ENCODE measurements around the gene PRR30.
"Not testable (repeated sequence)": the region's sequence is repeated elsewhere in the genome, so short reads cannot be mapped to it uniquely, and the experiment has no call there.

Gene PRR30

DNA sequence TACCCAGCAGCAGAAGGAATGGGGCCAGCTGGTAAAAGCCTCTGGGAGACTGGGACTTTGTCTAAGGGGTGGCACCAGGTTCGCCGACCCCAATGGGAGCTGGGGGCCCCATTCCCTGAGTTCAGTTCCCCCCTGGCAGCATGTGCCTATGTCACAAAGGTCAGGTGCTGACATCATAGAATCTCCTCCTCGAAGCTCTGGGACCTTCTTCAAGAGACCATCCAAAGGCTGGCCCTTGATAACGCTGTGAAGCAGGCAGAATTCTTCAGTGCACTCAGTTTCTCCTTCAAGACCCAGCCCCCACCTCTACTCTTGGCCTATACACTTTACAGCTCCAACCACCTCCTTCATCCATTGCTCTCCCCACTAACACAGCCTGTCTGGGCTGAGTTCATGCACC is at the start of gene PRR30:
Gene PRR30 (minus strand): TSS at position 101 of the 400 bp plus-strand sequence. CDS start 1,081 bp downstream, outside the sequence.
- H3K27ac ChIP-seq (ENCODE audit: low read depth, low read length), result no peak within 1 kb of the TSS
- H3K27me3 ChIP-seq (ENCODE audit: control insufficient read depth, insufficient read depth, low read length), result peaks cover 12% of the 10 kb centered on the region; the same call in 1 of the 2 replicates
- H3K36me3 ChIP-seq (ENCODE audit: control insufficient read depth, insufficient read depth, low read length), result no peaks in the 10 kb centered on the region
- H3K9ac ChIP-seq (ENCODE audit: low read length), result no peak within 1 kb of the TSS
- no peaks in the 10 kb centered on the region for H3K9me3 ChIP-seq (ENCODE audit: control insufficient read depth, insufficient read depth, low read depth, low read length)
- H3K4me1 ChIP-seq (ENCODE audit: control insufficient read depth, insufficient read depth, low read length), result no peaks in the 10 kb centered on the region
- no peak within 1 kb of the TSS for H3K4me3 ChIP-seq (ENCODE audit: low read depth, low read length)

DNA sequence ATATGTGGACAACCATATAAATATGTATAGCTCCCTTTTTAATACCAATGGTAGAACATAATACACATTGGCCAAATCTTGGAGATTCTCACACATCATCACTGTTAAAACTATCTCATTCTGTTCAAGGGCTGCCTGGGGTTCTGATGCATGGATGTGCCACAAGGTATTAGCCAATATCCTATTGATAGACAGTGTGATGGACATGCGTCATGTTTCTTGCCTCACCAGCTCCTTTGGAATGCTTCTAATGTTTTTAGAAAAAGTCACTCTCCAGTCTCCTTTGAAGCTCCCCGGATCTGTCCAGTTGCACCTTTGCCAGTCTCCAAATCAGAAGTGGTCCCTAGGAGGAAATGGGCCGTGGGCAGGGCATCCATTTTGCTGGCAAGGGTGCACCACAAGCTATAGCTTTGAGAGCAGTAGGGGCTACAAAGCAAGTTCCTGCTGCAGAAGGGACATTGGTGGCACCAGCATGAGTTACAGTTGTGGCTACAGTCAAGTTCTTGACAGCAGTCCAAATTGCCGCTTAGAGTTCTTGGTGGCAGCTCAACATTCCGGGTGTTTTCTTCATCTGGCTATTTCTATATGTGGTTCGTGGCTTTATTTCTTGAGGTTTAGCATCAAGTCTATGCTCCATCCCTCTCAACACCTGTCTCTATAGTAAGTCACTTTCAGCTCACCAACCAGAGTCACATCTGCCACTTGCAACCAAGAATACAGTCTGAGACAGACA is 47.6 kb upstream of the PRR30 start:
- no peaks in the 10 kb centered on the region for H3K9me3 ChIP-seq (ENCODE audit: control insufficient read depth, insufficient read depth, low read depth, low read length)
- H3K36me3 ChIP-seq (ENCODE audit: control insufficient read depth, insufficient read depth, low read length), result no peaks in the 10 kb centered on the region
- no peaks in the 10 kb centered on the region for H3K4me1 ChIP-seq (ENCODE audit: control insufficient read depth, insufficient read depth, low read length)
- H3K27ac ChIP-seq (ENCODE audit: low read depth, low read length), result no peak overlapping the region
- H3K4me3 ChIP-seq (ENCODE audit: low read depth, low read length), result no peak overlapping the region
- no peaks in the 10 kb centered on the region for H3K27me3 ChIP-seq (ENCODE audit: control insufficient read depth, insufficient read depth, low read length)
- H3K9ac ChIP-seq (ENCODE audit: low read length), result no peak overlapping the region

DNA sequence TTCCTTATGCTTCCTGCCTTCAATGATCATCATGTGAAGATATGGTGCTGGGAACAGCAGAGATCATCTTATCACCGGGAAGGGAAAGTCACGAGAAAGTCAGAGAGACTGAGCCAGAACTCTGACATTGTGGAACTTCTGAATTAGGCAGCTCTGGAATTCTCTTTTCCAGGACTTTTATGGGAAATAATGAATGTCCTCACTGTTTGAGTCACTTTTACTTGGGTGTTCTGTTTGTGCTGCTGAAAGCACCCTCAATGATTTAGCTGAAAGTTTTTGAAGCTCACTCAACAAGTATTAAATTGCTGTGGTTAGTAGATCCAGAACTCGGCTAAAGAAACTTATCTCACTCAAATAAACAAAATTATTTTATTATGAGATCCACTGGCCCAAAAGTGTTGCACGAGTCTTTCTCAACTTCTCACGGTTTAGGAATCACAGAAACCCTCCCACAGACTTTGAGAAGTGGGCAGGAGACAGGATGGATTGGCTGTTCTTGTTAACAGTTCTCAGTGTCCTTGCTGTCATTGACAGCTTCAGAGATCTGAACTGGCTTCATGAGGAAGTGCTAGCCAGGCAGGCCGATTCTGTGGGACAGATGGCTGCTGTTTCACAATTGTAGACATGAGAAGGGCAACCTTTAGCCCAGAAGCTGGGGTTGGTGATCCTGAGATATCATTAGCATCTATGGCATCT is 46.3 kb upstream of the PRR30 start:
- H3K36me3 ChIP-seq (ENCODE audit: control insufficient read depth, insufficient read depth, low read length), result no peaks in the 10 kb centered on the region
- H3K4me1 ChIP-seq (ENCODE audit: control insufficient read depth, insufficient read depth, low read length), result no peaks in the 10 kb centered on the region
- no peak overlapping the region for H3K4me3 ChIP-seq (ENCODE audit: low read depth, low read length)
- no peaks in the 10 kb centered on the region for H3K9me3 ChIP-seq (ENCODE audit: control insufficient read depth, insufficient read depth, low read depth, low read length)
- no peak overlapping the region for H3K9ac ChIP-seq (ENCODE audit: low read length)
- no peak overlapping the region for H3K27ac ChIP-seq (ENCODE audit: low read depth, low read length)
- H3K27me3 ChIP-seq (ENCODE audit: control insufficient read depth, insufficient read depth, low read length), result no peaks in the 10 kb centered on the region

DNA sequence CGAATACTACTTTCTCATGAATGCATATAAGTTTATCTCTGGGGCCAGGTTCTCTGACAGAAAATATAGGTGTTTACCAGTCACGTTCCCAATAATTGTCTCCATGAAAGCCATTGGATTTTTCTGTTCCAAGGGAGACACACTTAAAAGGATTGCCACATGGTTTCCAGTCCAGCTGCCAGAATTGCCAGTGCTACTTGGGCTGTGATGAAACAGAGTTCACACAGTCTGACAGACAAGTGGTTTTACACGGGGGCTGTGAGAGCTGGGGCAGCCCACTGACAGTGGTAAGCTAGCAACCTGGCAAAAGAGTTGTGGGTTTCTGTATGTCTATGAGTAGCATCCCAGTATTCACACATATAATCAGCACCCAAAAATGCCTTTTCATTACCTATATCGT is 44.9 kb upstream of the PRR30 start:
- H3K9ac ChIP-seq (ENCODE audit: low read length), result no peak overlapping the region
- H3K27ac ChIP-seq (ENCODE audit: low read depth, low read length), result no peak overlapping the region
- H3K27me3 ChIP-seq (ENCODE audit: control insufficient read depth, insufficient read depth, low read length), result no peaks in the 10 kb centered on the region
- no peaks in the 10 kb centered on the region for H3K4me1 ChIP-seq (ENCODE audit: control insufficient read depth, insufficient read depth, low read length)
- no peaks in the 10 kb centered on the region for H3K9me3 ChIP-seq (ENCODE audit: control insufficient read depth, insufficient read depth, low read depth, low read length)
- no peaks in the 10 kb centered on the region for H3K36me3 ChIP-seq (ENCODE audit: control insufficient read depth, insufficient read depth, low read length)
- H3K4me3 ChIP-seq (ENCODE audit: low read depth, low read length), result no peak overlapping the region

DNA sequence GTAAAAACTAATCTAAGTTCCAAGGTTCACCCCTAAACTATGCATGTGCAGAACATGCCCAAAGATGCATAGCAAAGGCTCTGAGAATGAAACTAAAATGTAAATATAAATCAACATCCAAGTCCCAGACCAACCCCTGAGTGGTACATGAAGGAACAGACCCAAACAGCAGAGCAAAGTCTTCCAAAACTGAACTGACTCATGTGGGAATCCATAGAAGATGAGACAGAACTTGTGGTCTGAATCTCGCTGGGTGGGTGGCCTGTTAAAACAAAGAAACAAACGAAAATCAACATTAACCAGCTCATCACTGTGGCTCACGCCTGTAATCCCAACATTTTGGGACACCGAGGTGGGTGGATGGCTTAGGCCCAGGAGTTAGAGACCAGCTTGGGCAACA is 43.1 kb upstream of the PRR30 start:
- Histone ChIP-seq H3K27me3 (ENCODE audit: control insufficient read depth, insufficient read depth, low read length) (no peaks in the 10 kb centered on the region), H3K4me3 (ENCODE audit: low read depth, low read length) (no peak overlapping the region), H3K9ac (ENCODE audit: low read length) (no peak overlapping the region), H3K36me3 (ENCODE audit: control insufficient read depth, insufficient read depth, low read length) (no peaks in the 10 kb centered on the region), H3K27ac (ENCODE audit: low read depth, low read length) (no peak overlapping the region), H3K4me1 (ENCODE audit: control insufficient read depth, insufficient read depth, low read length) (no peaks in the 10 kb centered on the region), H3K9me3 (ENCODE audit: control insufficient read depth, insufficient read depth, low read depth, low read length) (no peaks in the 10 kb centered on the region)

DNA sequence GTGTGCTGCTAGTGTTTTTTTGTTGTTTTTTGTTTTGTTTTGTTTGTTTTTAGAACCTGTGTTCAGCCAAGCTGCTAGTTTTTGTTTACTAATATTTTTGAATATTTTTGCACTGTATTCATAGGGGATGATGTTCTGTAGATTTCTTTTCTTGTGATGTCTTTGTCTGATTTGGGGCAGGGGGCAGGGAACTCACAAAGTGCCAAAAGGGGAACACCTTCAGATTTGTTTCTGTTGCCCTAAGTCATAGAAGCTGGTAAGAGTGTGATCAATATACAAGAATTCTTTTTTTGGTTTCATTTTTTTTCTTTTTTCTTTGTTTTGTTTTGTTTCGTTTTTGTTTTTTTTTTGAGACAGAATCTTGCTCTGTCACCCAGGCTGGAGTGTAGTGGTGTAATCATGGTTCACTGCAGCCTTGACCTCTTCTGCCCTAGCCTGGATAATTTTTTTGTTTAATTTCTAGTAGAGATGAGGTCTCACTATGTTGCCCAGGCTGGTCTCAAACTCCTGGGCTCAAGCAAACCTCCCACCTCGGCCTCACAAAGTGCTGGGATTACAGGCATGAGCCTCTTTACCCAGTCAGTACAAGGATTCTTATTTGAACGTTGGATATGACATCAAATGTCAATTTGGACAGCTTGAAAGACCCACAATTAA is 40.3 kb upstream of the PRR30 start:
- H3K9me3 ChIP-seq (ENCODE audit: control insufficient read depth, insufficient read depth, low read depth, low read length), result no peaks in the 10 kb centered on the region
- H3K4me1 ChIP-seq (ENCODE audit: control insufficient read depth, insufficient read depth, low read length), result no peaks in the 10 kb centered on the region
- H3K4me3 ChIP-seq (ENCODE audit: low read depth, low read length), result no peak overlapping the region
- no peaks in the 10 kb centered on the region for H3K27me3 ChIP-seq (ENCODE audit: control insufficient read depth, insufficient read depth, low read length)
- no peak overlapping the region for H3K9ac ChIP-seq (ENCODE audit: low read length)
- H3K27ac ChIP-seq (ENCODE audit: low read depth, low read length), result no peak overlapping the region
- H3K36me3 ChIP-seq (ENCODE audit: control insufficient read depth, insufficient read depth, low read length), result no peaks in the 10 kb centered on the region

DNA sequence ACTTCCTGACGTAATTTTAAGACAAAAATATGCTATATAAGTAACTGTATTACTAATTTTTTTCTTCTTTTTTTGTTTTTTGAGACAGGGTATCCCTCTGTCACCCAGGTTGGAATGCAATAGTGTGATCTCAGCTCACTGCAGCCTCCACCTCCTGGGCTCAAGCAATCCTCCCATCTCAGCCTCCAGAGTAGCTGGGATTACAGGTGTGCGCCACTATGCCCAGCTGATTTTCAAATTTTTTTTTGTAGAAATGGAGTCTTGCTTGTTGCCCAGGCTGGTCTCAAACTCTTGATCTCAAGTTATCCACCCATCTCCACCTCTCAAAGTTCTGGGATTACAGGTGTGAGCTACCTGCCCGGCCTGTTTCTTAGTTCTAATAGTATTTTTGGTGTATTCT is 39.3 kb upstream of the PRR30 start:
- H3K9me3 ChIP-seq (ENCODE audit: control insufficient read depth, insufficient read depth, low read depth, low read length), result no peaks in the 10 kb centered on the region
- no peak overlapping the region for H3K9ac ChIP-seq (ENCODE audit: low read length)
- peaks cover 4% of the 10 kb centered on the region; the same call in 1 of the 2 replicates for H3K27me3 ChIP-seq (ENCODE audit: control insufficient read depth, insufficient read depth, low read length)
- no peaks in the 10 kb centered on the region for H3K4me1 ChIP-seq (ENCODE audit: control insufficient read depth, insufficient read depth, low read length)
- no peaks in the 10 kb centered on the region for H3K36me3 ChIP-seq (ENCODE audit: control insufficient read depth, insufficient read depth, low read length)
- no peak overlapping the region for H3K4me3 ChIP-seq (ENCODE audit: low read depth, low read length)
- no peak overlapping the region for H3K27ac ChIP-seq (ENCODE audit: low read depth, low read length)

DNA sequence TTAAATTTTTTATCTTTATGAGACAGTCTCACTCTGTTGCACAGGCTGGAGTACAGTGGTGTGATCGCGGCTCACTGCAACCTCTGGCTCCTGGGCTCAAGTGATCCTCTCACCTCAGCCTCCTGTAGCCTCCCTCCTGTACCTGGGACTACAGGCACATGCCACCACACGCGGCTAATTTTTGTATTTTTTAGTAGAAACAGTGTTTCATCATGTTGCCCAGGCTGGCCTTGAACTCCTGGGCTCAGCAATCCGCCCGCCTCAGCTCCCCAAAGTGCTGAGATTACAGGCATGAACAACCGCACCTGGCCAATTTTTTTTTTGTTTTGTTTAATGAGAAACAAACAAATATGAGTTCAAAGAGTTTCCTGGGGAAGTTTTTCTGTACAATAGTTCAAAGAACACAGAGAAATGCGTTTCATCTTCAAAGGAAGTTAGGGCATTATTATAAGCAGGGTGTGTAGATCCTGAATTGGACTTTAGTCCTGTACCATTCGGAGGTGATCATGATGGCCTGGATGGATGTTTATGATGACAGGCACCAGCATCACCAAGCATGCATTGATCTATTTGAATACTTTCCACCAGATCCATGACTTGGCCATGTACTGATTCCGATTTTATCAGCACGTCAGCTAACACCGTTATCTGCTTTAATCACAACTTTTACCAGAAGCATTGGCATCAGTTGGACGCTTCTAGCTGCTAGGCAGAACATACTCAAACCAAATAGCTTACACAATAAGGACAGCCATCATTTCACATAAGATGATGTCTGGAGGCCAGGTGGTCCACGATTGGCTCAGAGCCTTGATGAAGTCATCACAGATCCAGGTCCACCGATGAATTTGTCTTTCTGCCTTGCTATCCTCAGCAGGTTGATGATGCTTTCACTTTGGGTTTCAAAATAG is 38.5 kb upstream of the PRR30 start:
- Histone ChIP-seq H3K9me3 (ENCODE audit: control insufficient read depth, insufficient read depth, low read depth, low read length) (no peaks in the 10 kb centered on the region), H3K27ac (ENCODE audit: low read depth, low read length) (no peak overlapping the region), H3K27me3 (ENCODE audit: control insufficient read depth, insufficient read depth, low read length) (peaks cover 9% of the 10 kb centered on the region; the same call in 1 of the 2 replicates), H3K4me3 (ENCODE audit: low read depth, low read length) (no peak overlapping the region), H3K9ac (ENCODE audit: low read length) (no peak overlapping the region), H3K36me3 (ENCODE audit: control insufficient read depth, insufficient read depth, low read length) (no peaks in the 10 kb centered on the region), H3K4me1 (ENCODE audit: control insufficient read depth, insufficient read depth, low read length) (no peaks in the 10 kb centered on the region)

DNA sequence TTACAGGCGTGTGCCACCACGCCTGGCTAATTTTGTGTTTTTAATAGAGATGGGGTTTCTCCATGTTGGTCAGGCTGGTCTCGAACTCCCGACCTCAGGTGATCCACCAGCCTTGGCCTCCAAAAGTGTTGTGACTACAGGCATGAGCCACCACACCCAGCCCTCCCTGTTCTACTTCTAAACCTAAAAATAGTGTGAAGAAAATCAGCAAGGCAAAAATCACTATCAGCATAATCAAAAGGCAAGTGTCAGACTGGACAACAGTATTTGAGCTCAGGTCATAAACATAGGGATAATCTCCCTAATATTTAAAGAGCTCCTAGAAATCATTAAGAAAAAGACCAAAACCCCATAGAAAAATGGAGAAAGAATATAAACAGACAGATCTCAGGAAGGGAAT is 36.6 kb upstream of the PRR30 start:
- not testable (repeated sequence) for H3K27ac ChIP-seq (ENCODE audit: low read depth, low read length); H3K9ac ChIP-seq (ENCODE audit: low read length); H3K4me3 ChIP-seq (ENCODE audit: low read depth, low read length); H3K4me1 ChIP-seq (ENCODE audit: control insufficient read depth, insufficient read depth, low read length); H3K36me3 ChIP-seq (ENCODE audit: control insufficient read depth, insufficient read depth, low read length); H3K9me3 ChIP-seq (ENCODE audit: control insufficient read depth, insufficient read depth, low read depth, low read length)
- H3K27me3 ChIP-seq (ENCODE audit: control insufficient read depth, insufficient read depth, low read length), result peaks cover 12% of the 10 kb centered on the region; the same call in 1 of the 2 replicates

DNA sequence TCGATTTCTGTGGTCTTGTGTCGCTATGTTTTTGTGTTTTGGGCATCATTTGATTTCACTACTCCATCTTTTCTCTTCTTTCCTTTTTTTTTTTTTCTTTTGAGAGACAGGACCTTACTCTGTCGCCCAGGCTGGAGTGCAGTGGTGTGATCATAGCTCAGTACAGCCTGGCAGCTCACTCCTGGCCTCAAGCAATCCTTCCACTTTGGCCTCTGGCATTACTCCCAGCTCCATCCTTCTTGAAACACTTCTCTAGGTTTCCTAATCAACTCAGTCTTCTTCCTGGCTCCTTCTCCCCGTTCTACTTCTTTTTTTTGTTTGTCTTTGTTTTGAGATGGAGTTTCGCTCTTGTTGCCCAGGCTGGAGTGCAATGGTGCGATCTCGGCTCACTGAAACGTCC is 36.1 kb upstream of the PRR30 start:
- Histone ChIP-seq H3K27me3 (ENCODE audit: control insufficient read depth, insufficient read depth, low read length) (peaks cover 17% of the 10 kb centered on the region; the same call in 1 of the 2 replicates), H3K36me3 (ENCODE audit: control insufficient read depth, insufficient read depth, low read length) (no peaks in the 10 kb centered on the region), H3K9me3 (ENCODE audit: control insufficient read depth, insufficient read depth, low read depth, low read length) (no peaks in the 10 kb centered on the region), H3K9ac (ENCODE audit: low read length) (no peak overlapping the region), H3K4me3 (ENCODE audit: low read depth, low read length) (no peak overlapping the region), H3K4me1 (ENCODE audit: control insufficient read depth, insufficient read depth, low read length) (no peaks in the 10 kb centered on the region), H3K27ac (ENCODE audit: low read depth, low read length) (no peak overlapping the region)

All from HUES6 (cell line).